Kidney epithelial cell (primary cell): ENCODE measurements around the gene PRDX2. TPM values are rescaled to one million over a fixed set of nuclear protein-coding genes. Genes with fewer than 3 reads are reported as not detected.

Source experiments
- DNase-seq: peaks from one replicate; pipeline ENCODE4 v3.0.0-alpha.2; 2010; ENCODE audit warnings: low read depth
- H3K27me3 ChIP-seq: 2 replicates; pipeline ENCODE4 v1.6.0; 2011; ENCODE audit warnings: low read length; ENCODE audit not compliant: control insufficient read depth, insufficient read depth
- H3K36me3 ChIP-seq: 2 replicates; pipeline ENCODE4 v1.5.1; 2011; ENCODE audit warnings: low read length; ENCODE audit not compliant: control insufficient read depth, insufficient read depth
- H3K4me3 ChIP-seq: 2 replicates; pipeline ENCODE4 v1.5.1; 2011; ENCODE audit warnings: low read depth, mild to moderate bottlenecking, control low read depth, low read length
- CTCF ChIP-seq: IDR thresholded peaks from 2 replicates; pipeline ENCODE4 v1.5.1; 2011; ENCODE audit warnings: mild to moderate bottlenecking, moderate library complexity, low read length, control low read depth, inconsistent platforms; ENCODE audit not compliant: insufficient read depth, poor library complexity, severe bottlenecking
- total RNA-seq: library from RNA; depleted of rRNA; stranded (reverse); fragments of >200 nt; gene quantifications from 2 replicates; pipeline ENCODE4 v1.2.3, GENCODE V29; 2015

The PRDX2 gene
- total RNA-seq, 1 donor from 2014 or later, result 366 TPM

- Histone ChIP-seq H3K36me3 (no peaks in the 10 kb centered on the region), H3K27me3 (no peaks in the 10 kb centered on the region), H3K4me3 (peak overlapping the region; percentile 23)
- no peak for TF ChIP-seq CTCF
- no peak for DNase-seq
Measured at GRCh38 chr19:12789904-12790619, 11.5 kb downstream of the PRDX2 start.

GRCh38 chr19:12789098-12789903 is 12.3 kb downstream of the PRDX2 start:
- Histone ChIP-seq H3K36me3 (no peaks in the 10 kb centered on the region), H3K27me3 (no peaks in the 10 kb centered on the region), H3K4me3 (peak overlapping the region; percentile 23)
- DNase-seq, result no peak
- no peak for TF ChIP-seq CTCF

- TF ChIP-seq CTCF, result peak; percentile 1
- no peak for DNase-seq
- Histone ChIP-seq H3K4me3 (peak overlapping the region; percentile 3), H3K36me3 (no peaks in the 10 kb centered on the region), H3K27me3 (no peaks in the 10 kb centered on the region)
Measured at GRCh38 chr19:12788682-12789097, 12.9 kb downstream of the PRDX2 start.

- no peak for TF ChIP-seq CTCF
- H3K36me3 ChIP-seq, result no peaks in the 10 kb centered on the region
- no peak for DNase-seq
- no peaks in the 10 kb centered on the region for H3K27me3 ChIP-seq
- H3K4me3 ChIP-seq, result no peak overlapping the region
Measured at GRCh38 chr19:12788042-12788681, 13.4 kb downstream of the PRDX2 start.

GRCh38 chr19:12787458-12787857 is 14.1 kb downstream of the PRDX2 start:
- no peak for TF ChIP-seq CTCF
- no peaks in the 10 kb centered on the region for H3K27me3 ChIP-seq
- H3K4me3 ChIP-seq, result no peak overlapping the region
- no peaks in the 10 kb centered on the region for H3K36me3 ChIP-seq
- DNase-seq, result no peak
